ENCODE data around the gene UBE2E1.

DNA sequence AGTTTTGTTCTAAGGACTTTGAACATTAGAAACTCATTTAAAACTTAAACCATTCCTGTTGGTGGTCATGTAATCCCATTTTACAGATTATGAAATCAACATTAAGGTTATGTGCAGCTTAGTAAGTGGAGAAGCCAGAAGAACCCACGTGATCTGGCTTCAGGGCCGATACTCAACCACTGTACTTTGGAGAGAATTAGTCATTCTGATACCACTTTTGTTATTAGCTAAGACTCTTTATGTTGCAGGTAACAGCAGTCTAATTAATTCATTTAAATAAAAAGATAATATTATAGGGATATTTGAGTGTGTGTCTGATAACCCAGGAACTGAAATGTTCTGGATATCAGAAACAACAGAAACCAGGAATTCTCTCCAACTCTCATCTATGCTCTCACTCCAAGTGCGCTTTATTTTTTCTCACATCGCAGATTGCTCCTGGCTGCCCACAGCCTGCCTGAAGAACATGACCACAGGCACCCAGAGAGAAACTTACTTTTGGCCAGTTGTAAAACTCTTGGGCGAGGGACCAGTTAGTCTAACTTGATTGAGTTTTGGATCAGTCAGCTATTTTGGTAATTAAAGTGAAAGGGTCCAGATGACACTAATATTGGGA is 25.2 kb downstream of the UBE2E1 start:
- no peak for TF ChIP-seq CTBP1 (IDR thresholded peaks at IDR 0.05; ENCODE audit: borderline replicate concordance)
- TF ChIP-seq, protein P1, sequence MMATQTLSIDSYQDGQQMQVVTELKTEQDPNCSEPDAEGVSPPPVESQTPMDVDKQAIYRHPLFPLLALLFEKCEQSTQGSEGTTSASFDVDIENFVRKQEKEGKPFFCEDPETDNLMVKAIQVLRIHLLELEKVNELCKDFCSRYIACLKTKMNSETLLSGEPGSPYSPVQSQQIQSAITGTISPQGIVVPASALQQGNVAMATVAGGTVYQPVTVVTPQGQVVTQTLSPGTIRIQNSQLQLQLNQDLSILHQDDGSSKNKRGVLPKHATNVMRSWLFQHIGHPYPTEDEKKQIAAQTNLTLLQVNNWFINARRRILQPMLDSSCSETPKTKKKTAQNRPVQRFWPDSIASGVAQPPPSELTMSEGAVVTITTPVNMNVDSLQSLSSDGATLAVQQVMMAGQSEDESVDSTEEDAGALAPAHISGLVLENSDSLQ (IDR thresholded peaks at IDR 0.05): no peak
